ENCODE results near the gene SH2D1A.
"Not testable (repeated sequence)": the region's sequence is repeated elsewhere in the genome, so short reads cannot be mapped to it uniquely, and the experiment has no call there.

The SH2D1A gene

DNA sequence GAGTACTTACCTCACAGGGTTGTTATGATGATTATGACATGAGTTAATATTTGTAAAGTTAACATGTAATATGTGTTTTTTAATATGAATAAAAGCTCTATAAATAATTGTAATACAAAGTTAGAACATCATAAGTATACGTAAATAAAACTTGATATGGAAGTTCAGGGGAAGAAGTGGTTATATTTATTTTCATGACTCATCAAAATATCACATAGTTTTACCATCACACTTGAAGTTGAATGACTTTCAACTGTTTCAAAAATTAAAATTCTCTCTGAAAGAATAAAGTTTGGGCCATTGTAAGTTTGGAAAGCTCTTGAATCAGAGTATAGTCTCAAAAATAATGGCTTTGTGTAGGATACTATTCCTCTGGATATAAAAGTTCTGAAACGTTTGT, 8.3 kb downstream of the SH2D1A start:
- DNase-seq (ENCODE audit: low read depth): no peak

GRCh38 chrX:124358800-124359383, 12.5 kb downstream of the SH2D1A start:
- DNase-seq (ENCODE audit: low read depth): no peak

- DNase-seq (ENCODE audit: low read depth): no peak
Observed at GRCh38 chrX:124362072-124362471, 15.7 kb downstream of the SH2D1A start.

- DNase-seq (ENCODE audit: low read depth): no peak
Observed at GRCh38 chrX:124362761-124363160, 16.4 kb downstream of the SH2D1A start.

DNA sequence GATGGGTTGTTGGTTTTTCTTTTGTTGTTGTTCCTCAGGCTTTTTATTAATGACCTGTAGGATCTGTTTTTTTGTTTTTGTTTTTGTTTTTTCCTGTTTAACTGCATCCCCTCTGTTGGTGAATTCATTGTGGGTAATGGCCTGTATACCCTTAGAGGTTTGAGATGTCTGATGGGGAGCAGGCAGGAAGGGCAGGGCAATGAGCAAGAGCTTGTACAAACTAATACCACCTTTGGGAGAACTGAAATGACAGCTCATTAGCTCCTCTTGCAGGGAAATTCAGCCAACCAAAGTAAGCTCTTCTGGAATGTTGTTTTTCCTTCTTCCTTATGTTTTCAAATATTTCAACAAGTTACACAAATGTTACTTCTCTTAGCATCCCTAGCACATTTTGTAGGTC, 23.4 kb downstream of the SH2D1A start:
- DNase-seq (ENCODE audit: low read depth): no peak

GRCh38 chrX:124373348-124373747, 27.0 kb downstream of the SH2D1A start:
- no peak for DNase-seq (ENCODE audit: low read depth)

DNA sequence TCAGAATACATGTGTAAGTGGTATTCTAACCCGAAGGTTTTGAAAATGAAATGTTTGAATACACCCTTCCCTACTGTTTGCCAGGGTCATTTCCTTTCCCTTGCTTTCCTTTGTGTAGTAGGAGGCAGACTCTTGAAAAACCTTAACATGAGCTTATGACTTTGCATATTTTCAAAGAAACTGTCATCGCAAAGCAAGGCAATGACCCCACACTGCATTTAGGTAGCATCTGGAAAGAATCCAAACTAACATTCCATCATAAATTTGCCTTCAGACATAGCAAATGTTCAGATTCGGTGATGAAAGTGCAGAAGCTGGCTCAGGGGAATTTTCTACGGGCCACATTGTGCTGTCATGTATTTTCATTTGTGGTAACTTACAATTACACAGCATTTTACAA, 32.3 kb downstream of the SH2D1A start:
- DNase-seq (ENCODE audit: low read depth): no peak

DNA sequence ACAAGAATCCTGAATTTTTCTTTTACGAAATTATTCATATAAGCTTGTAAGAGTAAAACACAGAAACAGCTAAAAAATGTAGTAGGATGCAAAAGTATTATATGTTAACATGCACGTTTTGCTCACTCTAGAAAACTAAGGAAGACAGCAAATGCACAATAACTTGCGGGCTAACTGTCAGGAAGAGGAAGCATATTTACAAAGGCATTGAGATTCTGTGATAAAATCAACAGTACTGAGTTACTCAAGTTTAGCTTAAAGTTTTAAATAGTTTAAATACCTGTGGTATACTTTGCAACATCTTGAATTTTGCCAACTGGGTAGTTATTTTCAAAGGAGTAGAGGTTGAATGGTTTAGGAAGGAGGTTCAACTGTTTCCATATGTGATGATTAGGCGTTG, 37.0 kb downstream of the SH2D1A start:
- no peak for DNase-seq (ENCODE audit: low read depth)

GRCh38 chrX:124386401-124386800, 40.0 kb downstream of the SH2D1A start:
- no peak for DNase-seq (ENCODE audit: low read depth)

DNA sequence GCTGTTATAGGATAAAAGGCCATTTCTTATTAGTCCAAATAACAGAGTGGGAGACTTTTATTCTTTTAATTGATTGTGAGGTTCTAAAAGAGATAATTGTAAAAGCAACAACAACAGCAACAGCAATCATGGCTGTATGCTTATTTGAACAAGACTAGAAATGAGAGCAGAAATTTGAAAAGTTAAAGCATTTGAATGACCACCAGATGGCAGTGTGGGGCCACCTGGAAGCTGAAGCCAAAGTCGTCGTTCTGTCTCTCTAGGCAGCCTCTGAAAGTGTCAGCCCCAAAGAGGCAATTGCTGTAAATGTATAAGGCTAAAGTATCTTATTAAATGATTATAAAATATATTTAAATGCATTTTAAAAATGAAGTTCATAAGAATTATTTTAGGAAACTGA, 42.2 kb downstream of the SH2D1A start:
- DNase-seq (ENCODE audit: low read depth): no peak

- no peak for DNase-seq (ENCODE audit: low read depth)
Observed at GRCh38 chrX:124392794-124393193, 46.4 kb downstream of the SH2D1A start.

DNA sequence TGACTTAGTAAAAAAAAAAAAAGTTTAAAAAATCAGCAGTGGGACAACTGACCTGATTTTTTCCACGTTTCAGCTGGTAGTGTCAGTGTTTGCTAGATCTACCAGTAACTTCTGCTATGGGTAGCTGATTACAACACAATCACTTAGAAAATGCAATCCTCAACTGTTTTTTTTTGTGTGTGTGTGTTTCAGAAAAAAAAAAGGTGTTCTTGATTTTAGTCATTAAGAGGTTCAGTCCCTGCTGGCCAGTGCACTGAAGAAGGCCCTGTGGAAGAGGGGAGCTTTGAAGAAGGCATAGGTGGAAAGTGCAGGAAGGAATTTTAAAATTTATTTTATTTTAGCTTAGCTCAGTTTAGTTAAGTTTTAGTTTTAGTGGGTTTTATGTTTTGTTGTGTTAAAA, 46.9 kb downstream of the SH2D1A start:
- DNase-seq (ENCODE audit: low read depth): no peak

GRCh38 chrX:124393659-124394058, 47.3 kb downstream of the SH2D1A start:
- no peak for DNase-seq (ENCODE audit: low read depth)

DNA sequence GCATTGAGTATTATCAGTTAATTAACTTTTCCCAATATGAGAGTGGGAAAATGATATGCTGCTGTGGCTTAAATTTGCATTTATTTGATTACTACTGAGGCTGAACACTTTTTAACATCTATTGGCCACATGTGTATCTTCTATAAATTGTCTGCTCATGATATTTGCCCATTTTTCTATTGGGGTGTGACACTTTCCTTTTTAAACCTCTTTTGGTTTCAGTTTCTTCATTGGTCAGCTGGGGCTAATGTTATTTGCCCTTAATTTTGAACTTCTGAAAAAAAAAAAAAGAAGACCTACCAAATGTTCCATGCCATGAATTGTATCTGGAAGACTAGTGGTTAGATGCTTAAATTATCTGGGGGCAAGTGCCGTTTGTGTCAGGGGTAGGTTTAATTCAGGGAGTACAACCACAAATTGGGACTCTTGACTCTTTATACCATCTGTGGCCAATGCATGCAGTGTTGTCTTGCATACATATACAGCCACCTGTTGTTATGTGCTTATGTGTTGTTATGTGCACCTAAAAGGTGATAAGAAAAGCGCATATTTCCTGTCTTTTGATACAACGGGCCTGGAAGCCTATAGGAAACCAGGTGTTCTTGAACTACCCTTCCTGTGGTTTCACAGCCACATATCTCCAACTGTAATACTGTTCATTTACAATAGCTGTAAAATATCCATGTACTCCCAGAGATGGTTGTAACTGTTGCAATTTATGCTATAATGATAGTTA, 49.0 kb downstream of the SH2D1A start:
- DNase-seq (ENCODE audit: low read depth): no peak

- no peak for DNase-seq (ENCODE audit: low read depth)
Observed at GRCh38 chrX:124401696-124402095, 55.3 kb downstream of the SH2D1A start.

GRCh38 chrX:124405868-124406267, 59.5 kb downstream of the SH2D1A start:
- DNase-seq (ENCODE audit: low read depth): no peak

DNA sequence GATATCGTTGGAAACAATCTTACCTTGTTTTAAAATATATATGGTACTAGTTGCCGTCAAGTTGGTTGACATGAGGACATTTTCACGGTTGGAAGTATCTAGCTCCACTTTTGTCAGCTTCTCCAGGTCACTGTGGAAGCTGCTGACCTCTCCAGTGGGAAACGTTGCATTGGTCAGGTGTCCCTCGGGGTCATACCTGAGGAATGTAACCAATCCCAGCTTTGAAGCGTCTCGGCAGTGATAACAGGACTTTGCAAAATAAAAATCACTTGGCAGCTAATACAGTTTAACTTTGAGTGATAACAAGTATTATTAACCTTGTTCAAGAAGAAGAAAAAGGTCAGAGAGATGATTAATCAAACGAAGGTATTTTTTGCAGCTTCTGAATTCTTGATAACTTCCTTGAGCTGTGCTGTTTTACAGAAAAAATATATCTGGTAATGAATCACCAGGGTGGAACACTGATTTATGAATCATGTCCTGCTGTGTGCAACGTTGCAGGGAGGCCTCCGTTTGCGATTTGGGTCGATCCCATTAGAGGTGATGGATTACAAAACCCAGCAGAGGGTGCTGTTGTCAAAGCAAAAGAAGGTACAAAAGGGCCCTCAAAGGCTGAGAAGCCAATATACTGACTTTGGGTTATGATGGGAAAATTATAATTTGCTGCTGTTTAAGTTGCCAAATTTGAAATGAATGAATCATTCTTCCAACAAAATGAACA, 60.1 kb downstream of the SH2D1A start:
- DNase-seq (ENCODE audit: low read depth): peak; percentile 62

GRCh38 chrX:124407226-124407625, 60.9 kb downstream of the SH2D1A start:
- DNase-seq (ENCODE audit: low read depth): no peak

- DNase-seq (ENCODE audit: low read depth): not testable (repeated sequence)
Observed at GRCh38 chrX:124408380-124408779, 62.0 kb downstream of the SH2D1A start.

DNA sequence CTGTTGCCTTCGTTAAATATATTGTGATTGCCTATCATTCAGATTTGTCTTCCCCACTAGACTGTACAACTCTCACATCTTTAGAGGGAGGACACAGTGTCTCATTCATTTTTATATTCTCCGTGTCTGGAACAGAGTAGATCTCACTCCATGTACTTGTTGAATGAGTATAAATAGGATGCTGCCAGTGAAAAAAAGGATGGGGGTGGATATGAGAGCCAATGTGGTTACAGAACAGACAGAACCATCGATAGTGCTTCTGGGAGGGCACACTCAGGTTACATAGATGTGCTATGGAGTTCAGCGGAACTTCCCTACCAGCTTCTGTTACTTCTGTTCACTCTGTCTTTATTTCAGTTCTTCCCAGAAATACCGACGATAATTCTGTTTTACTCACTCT, 66.9 kb downstream of the SH2D1A start:
- DNase-seq (ENCODE audit: low read depth): no peak

DNA sequence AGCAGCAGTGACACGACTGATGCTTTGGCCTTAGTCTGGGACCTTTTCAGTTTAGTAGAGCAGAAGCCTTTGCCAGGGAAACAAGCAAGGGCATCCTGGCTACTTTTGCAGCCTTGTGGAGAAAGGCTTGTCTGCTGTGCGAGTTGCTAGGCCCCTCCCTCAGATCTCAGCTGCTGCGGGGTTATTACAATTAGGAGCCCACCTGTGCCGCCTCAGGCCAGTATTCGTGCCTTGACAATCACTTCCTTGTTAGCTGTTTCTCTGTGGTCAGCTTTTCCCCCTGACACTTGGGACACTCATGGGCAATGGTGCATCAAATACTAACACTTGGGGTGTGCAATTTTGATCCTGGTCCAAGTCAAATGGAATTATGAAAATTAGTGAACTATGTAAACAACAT, 67.9 kb downstream of the SH2D1A start:
- no peak for DNase-seq (ENCODE audit: low read depth)

DNA sequence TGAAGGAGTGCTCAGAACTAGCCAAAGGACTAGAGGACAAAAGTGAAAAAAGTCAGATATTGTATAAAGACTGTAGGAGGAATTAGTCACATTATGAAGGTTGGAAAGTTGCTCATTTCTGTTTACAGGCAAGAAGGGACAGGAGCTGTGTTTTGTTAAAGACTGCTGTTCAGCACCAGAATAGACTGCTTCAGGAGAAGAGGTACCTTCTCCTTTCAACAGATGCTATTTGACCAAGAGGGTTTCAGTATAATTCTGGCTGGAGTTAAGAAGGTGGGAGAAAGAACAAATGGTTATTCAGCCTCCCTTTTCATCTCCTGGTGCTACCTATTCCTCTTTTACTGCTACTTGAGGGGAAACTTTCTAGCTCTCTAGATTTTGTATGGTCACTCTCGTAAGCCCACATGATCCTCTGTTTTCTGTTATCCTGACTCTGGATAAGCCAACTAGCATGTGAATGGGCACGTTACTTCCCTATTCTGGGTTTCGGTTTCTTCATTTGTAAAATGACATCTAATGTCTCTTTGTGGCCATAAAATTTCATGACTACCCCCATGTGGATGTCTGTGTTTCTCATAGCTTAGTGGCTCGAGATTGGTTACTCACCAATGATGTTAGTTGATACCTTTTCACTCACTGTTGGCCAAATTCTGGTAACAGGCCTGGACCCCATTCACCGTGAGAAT, 68.9 kb downstream of the SH2D1A start:
- no peak for DNase-seq (ENCODE audit: low read depth)

All from non-pigmented ciliary epithelial cell (primary cell).